Measurements from ENCODE around the gene XYLT1. TPM values are rescaled to one million over a fixed set of nuclear protein-coding genes. Genes with fewer than 3 reads are reported as not detected.

XYLT1 gene
- total RNA-seq, 4 donors from 2014 or later: 6.6 to 17.2 (median 10.0) TPM

GRCh38 chr16:17228708-17229055 lies 242.1 kb downstream of the XYLT1 start:
- Histone ChIP-seq H3K36me3 (no peaks in the 10 kb centered on the region), H3K4me3 (no peak overlapping the region), H3K27ac (no peak overlapping the region), H3K27me3 (no peaks in the 10 kb centered on the region), H3K9me3 (no peaks in the 10 kb centered on the region), H3K4me1 (peaks cover 23 to 71% (median 31%) of the 10 kb centered on the region in 3 donors)
- DNase-seq: no peak
- intact Hi-C loops (cut with DNase I): loop anchor here (10.0 kb wide), 1 partner anchor 246 kb away; the partner anchor contains the start of gene XYLT1
- no peak for TF ChIP-seq POLR2A (IDR thresholded peaks at IDR 0.05)
- no peak for TF ChIP-seq CTCF (IDR thresholded peaks at IDR 0.05)
- WGBS, 2 donors: 36 to 75% methylated on average over 1 of the region's 1 CpG

- 85 to 87% methylated on average over 7 of the region's 7 CpGs for WGBS, 2 donors
- H3K27ac ChIP-seq: no peak overlapping the region
- intact Hi-C loops (cut with DNase I): loop anchor here (10.0 kb wide), 1 partner anchor 247 kb away; the partner anchor contains the start of gene XYLT1
Measured at GRCh38 chr16:17228048-17228707, 242.6 kb downstream of the XYLT1 start.

GRCh38 chr16:17227278-17227677 lies 243.5 kb downstream of the XYLT1 start:
- H3K4me1 ChIP-seq: peaks cover 16 to 71% (median 28%) of the 10 kb centered on the region in 3 donors
- TF ChIP-seq CTCF (IDR thresholded peaks at IDR 0.05): peak in 3 of 6 experiments; percentile 16 to 50 (median 35)
- no peak for TF ChIP-seq POLR2A (IDR thresholded peaks at IDR 0.05)
- WGBS, 2 donors: 40% methylated on average over 2 of the region's 2 CpGs
- H3K36me3 ChIP-seq: no peaks in the 10 kb centered on the region
- no peak overlapping the region for H3K4me3 ChIP-seq
- H3K27me3 ChIP-seq: no peaks in the 10 kb centered on the region
- H3K27ac ChIP-seq: peak overlapping the region in 1 of 4 donors; percentile 12
- DNase-seq: no peak
- intact Hi-C loops (cut with DNase I): loop anchor here (10.0 kb wide), 1 partner anchor 248 kb away; the partner anchor contains the start of gene XYLT1
- H3K9me3 ChIP-seq: no peaks in the 10 kb centered on the region

More at GRCh38 chr16:17228048-17228707, 242.6 kb downstream of the XYLT1 start:
- no peak for TF ChIP-seq POLR2A (IDR thresholded peaks at IDR 0.05)
- TF ChIP-seq CTCF (IDR thresholded peaks at IDR 0.05): no peak
- H3K4me1 ChIP-seq: peaks cover 19 to 71% (median 29%) of the 10 kb centered on the region in 3 donors
- H3K27me3 ChIP-seq: no peaks in the 10 kb centered on the region
- H3K9me3 ChIP-seq: no peaks in the 10 kb centered on the region
- no peaks in the 10 kb centered on the region for H3K36me3 ChIP-seq
- DNase-seq: no peak
- H3K4me3 ChIP-seq: no peak overlapping the region

GRCh38 chr16:17225541-17225940 lies 245.2 kb downstream of the XYLT1 start:
- DNase-seq: no peak
- Histone ChIP-seq H3K36me3 (no peaks in the 10 kb centered on the region), H3K9me3 (no peaks in the 10 kb centered on the region), H3K27me3 (no peaks in the 10 kb centered on the region), H3K27ac (peak overlapping the region; percentile 40 to 68 (median 64)), H3K4me3 (no peak overlapping the region), H3K4me1 (peaks cover 16 to 71% (median 28%) of the 10 kb centered on the region in 3 donors)
- intact Hi-C loops (cut with DNase I): loop anchor here (10.0 kb wide), 1 partner anchor 249 kb away; the partner anchor contains the start of gene XYLT1
- WGBS, 2 donors: 33 to 43% methylated on average over 7 of the region's 7 CpGs
- no peak for TF ChIP-seq CTCF (IDR thresholded peaks at IDR 0.05)
- no peak for TF ChIP-seq POLR2A (IDR thresholded peaks at IDR 0.05)

- DNase-seq: no peak
- peak in 1 of 6 experiments; percentile 6 for TF ChIP-seq CTCF (IDR thresholded peaks at IDR 0.05)
- no peak for TF ChIP-seq POLR2A (IDR thresholded peaks at IDR 0.05)
- Histone ChIP-seq H3K27me3 (no peaks in the 10 kb centered on the region), H3K36me3 (no peaks in the 10 kb centered on the region), H3K4me3 (no peak overlapping the region), H3K27ac (peak overlapping the region; percentile 40 to 68 (median 64)), H3K9me3 (no peaks in the 10 kb centered on the region), H3K4me1 (peaks cover 16 to 67% (median 28%) of the 10 kb centered on the region in 3 donors)
- WGBS, 2 donors: 7 to 10% methylated on average over 4 of the region's 4 CpGs
- intact Hi-C loops (cut with DNase I): loop anchor here (10.0 kb wide), 1 partner anchor 250 kb away; the partner anchor contains the start of gene XYLT1
Measured at GRCh38 chr16:17224879-17225281, 245.9 kb downstream of the XYLT1 start.

All from esophagus squamous epithelium (tissue), 5 donors.